ENCODE data around the gene CADM1. TPM values are rescaled to one million over a fixed set of nuclear protein-coding genes. Genes with fewer than 3 reads are reported as not detected.

CADM1 gene
- total and polyA plus RNA-seq, 2 experiments from 2014 or later = 16.5 to 18.0 TPM

DNA sequence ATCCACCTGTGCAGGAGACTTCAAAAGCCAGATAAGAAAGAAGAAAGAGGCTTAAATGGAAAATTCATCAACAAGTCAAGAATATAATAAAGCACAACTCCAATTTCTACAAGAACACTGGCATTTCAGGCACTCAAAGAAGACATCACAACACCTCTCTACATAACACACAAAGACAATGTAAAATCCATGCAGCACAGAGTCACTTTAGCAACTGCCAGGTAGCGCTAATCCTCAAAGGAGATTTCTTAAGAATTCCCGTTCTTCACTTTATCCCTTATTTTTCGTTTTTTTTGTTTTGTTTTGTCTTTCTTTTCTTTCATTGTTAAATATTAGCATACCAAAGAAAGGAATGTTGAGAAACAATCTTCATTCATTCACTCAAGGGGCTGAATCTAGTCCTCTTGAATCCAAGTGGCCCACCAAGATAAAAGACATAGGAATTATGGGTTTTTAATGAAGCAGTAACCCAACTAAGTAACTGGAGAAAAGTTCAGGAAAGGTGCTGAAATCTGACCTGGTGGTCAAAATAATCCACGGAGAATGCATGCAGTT is 95.0 kb downstream of the CADM1 start:
- Histone ChIP-seq H3K27ac (ENCODE audit: low read depth) (no peak overlapping the region), H3F3A (replicated peaks; ENCODE audit: low read depth) (no peaks in the 10 kb centered on the region), H4K20me1 (replicated peaks; ENCODE audit: insufficient read depth) (no peaks in the 10 kb centered on the region), H3K4me3 (no peak overlapping the region), H3K36me3 (ENCODE audit: insufficient read depth) (no peaks in the 10 kb centered on the region), H3K9me2 (ENCODE audit: insufficient read depth) (no peaks in the 10 kb centered on the region), H2AFZ (no peak overlapping the region), H3K4me2 (peak overlapping the region; percentile 2), H3K4me1 (ENCODE audit: insufficient read depth) (peaks cover 21% of the 10 kb centered on the region), H3K27me3 (ENCODE audit: insufficient read depth) (no peaks in the 10 kb centered on the region), H3K79me2 (replicated peaks; ENCODE audit: insufficient read depth) (no peaks in the 10 kb centered on the region)
- peaks cover 27% of the 10 kb centered on the region for H3K4me1 Mint-ChIP-seq
- H3K4me3 Mint-ChIP-seq = peak overlapping the region; percentile 53; the same call in 2 of the 3 replicates
- no peaks in the 10 kb centered on the region for H3K36me3 Mint-ChIP-seq (ENCODE audit: low read depth)
- DNase-seq (ENCODE audit: low spot score) (peak; percentile 73), ATAC-seq (peak; percentile 88)
- H3K9me3 Mint-ChIP-seq = no peaks in the 10 kb centered on the region
- TF ChIP-seq ZNF331 (CRISPR knock-in tag; IDR thresholded peaks at IDR 0.05; ENCODE audit: low read depth) = no peak
- TF ChIP-seq ETS1 (IDR thresholded peaks at IDR 0.05) = no peak
- no peak for TF ChIP-seq EZH2phosphoT487 (IDR thresholded peaks at IDR 0.05; ENCODE audit: unreplicated experiment)
- TF ChIP-seq CREB1 (CRISPR knock-in tag; IDR thresholded peaks at IDR 0.05; ENCODE audit: low read depth) = no peak
- no peak for TF ChIP-seq ZNF114 (CRISPR knock-in tag; IDR thresholded peaks at IDR 0.05)
- TF ChIP-seq, protein P1, sequence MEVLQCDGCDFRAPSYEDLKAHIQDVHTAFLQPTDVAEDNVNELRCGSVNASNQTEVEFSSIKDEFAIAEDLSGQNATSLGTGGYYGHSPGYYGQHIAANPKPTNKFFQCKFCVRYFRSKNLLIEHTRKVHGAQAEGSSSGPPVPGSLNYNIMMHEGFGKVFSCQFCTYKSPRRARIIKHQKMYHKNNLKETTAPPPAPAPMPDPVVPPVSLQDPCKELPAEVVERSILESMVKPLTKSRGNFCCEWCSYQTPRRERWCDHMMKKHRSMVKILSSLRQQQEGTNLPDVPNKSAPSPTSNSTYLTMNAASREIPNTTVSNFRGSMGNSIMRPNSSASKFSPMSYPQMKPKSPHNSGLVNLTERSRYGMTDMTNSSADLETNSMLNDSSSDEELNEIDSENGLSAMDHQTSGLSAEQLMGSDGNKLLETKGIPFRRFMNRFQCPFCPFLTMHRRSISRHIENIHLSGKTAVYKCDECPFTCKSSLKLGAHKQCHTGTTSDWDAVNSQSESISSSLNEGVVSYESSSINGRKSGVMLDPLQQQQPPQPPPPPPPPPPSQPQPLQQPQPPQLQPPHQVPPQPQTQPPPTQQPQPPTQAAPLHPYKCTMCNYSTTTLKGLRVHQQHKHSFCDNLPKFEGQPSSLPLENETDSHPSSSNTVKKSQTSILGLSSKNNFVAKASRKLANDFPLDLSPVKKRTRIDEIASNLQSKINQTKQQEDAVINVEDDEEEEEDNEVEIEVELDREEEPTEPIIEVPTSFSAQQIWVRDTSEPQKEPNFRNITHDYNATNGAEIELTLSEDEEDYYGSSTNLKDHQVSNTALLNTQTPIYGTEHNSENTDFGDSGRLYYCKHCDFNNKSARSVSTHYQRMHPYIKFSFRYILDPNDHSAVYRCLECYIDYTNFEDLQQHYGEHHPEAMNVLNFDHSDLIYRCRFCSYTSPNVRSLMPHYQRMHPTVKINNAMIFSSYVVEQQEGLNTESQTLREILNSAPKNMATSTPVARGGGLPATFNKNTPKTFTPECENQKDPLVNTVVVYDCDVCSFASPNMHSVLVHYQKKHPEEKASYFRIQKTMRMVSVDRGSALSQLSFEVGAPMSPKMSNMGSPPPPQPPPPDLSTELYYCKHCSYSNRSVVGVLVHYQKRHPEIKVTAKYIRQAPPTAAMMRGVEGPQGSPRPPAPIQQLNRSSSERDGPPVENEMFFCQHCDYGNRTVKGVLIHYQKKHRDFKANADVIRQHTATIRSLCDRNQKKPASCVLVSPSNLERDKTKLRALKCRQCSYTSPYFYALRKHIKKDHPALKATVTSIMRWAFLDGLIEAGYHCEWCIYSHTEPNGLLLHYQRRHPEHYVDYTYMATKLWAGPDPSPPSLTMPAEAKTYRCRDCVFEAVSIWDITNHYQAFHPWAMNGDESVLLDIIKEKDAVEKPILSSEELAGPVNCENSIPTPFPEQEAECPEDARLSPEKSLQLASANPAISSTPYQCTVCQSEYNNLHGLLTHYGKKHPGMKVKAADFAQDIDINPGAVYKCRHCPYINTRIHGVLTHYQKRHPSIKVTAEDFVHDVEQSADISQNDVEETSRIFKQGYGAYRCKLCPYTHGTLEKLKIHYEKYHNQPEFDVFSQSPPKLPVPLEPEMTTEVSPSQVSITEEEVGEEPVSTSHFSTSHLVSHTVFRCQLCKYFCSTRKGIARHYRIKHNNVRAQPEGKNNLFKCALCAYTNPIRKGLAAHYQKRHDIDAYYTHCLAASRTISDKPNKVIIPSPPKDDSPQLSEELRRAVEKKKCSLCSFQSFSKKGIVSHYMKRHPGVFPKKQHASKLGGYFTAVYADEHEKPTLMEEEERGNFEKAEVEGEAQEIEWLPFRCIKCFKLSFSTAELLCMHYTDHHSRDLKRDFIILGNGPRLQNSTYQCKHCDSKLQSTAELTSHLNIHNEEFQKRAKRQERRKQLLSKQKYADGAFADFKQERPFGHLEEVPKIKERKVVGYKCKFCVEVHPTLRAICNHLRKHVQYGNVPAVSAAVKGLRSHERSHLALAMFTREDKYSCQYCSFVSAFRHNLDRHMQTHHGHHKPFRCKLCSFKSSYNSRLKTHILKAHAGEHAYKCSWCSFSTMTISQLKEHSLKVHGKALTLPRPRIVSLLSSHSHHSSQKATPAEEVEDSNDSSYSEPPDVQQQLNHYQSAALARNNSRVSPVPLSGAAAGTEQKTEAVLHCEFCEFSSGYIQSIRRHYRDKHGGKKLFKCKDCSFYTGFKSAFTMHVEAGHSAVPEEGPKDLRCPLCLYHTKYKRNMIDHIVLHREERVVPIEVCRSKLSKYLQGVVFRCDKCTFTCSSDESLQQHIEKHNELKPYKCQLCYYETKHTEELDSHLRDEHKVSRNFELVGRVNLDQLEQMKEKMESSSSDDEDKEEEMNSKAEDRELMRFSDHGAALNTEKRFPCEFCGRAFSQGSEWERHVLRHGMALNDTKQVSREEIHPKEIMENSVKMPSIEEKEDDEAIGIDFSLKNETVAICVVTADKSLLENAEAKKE (CRISPR knock-in tag; IDR thresholded peaks at IDR 0.05) = no peak
- no peak for TF ChIP-seq STAT1 (IDR thresholded peaks at IDR 0.05; ENCODE audit: unreplicated experiment)
- no peak for TF ChIP-seq POLR2AphosphoS5 (IDR thresholded peaks at IDR 0.05; ENCODE audit: low read depth)
- H3K27me3 Mint-ChIP-seq (ENCODE audit: insufficient read depth, low read depth, poor library complexity) = peaks cover 3% of the 10 kb centered on the region
- no peak overlapping the region for H3K27ac Mint-ChIP-seq
